ENCODE measurements around the gene LMAN1.

Gene LMAN1

GRCh38 chr18:59380706-59381105, 21.6 kb upstream of the LMAN1 start:
- Histone ChIP-seq H3K4me1 (ENCODE audit: insufficient read depth, low read length, severe bottlenecking) (no peaks in the 10 kb centered on the region), H2AFZ (ENCODE audit: low read length) (no peak overlapping the region), H3K27ac (ENCODE audit: low read depth, low read length, poor library complexity, severe bottlenecking) (no peak overlapping the region), H3K9ac (ENCODE audit: low read length) (no peak overlapping the region), H3K4me3 (ENCODE audit: low read depth, low read length, poor library complexity, severe bottlenecking) (no peak overlapping the region), H3K9me2 (ENCODE audit: low read depth, low read length) (no peaks in the 10 kb centered on the region), H3K27me3 (ENCODE audit: insufficient read depth, low read length) (no peaks in the 10 kb centered on the region), H3K4me2 (ENCODE audit: low read length) (no peak overlapping the region), H3K79me2 (ENCODE audit: insufficient read depth, low read length) (no peaks in the 10 kb centered on the region), H3K9me3 (ENCODE audit: low read length) (no peaks in the 10 kb centered on the region), H3F3A (ENCODE audit: insufficient read depth, low read length) (no peaks in the 10 kb centered on the region), H3K36me3 (ENCODE audit: insufficient read depth, low read length) (no peaks in the 10 kb centered on the region), H4K20me1 (ENCODE audit: insufficient read depth, low read length) (no peaks in the 10 kb centered on the region)
- TF ChIP-seq, protein P1, sequence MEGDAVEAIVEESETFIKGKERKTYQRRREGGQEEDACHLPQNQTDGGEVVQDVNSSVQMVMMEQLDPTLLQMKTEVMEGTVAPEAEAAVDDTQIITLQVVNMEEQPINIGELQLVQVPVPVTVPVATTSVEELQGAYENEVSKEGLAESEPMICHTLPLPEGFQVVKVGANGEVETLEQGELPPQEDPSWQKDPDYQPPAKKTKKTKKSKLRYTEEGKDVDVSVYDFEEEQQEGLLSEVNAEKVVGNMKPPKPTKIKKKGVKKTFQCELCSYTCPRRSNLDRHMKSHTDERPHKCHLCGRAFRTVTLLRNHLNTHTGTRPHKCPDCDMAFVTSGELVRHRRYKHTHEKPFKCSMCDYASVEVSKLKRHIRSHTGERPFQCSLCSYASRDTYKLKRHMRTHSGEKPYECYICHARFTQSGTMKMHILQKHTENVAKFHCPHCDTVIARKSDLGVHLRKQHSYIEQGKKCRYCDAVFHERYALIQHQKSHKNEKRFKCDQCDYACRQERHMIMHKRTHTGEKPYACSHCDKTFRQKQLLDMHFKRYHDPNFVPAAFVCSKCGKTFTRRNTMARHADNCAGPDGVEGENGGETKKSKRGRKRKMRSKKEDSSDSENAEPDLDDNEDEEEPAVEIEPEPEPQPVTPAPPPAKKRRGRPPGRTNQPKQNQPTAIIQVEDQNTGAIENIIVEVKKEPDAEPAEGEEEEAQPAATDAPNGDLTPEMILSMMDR (IDR thresholded peaks at IDR 0.05; ENCODE audit: low read length) = no peak
- TF ChIP-seq EZH2 (IDR thresholded peaks at IDR 0.05; ENCODE audit: borderline replicate concordance, low read length) = no peak

- Histone ChIP-seq H3K9me2 (ENCODE audit: low read depth, low read length) (no peaks in the 10 kb centered on the region), H3K79me2 (ENCODE audit: insufficient read depth, low read length) (no peaks in the 10 kb centered on the region), H3K4me2 (ENCODE audit: low read length) (no peak overlapping the region), H3K4me1 (ENCODE audit: insufficient read depth, low read length, severe bottlenecking) (no peaks in the 10 kb centered on the region), H3K27me3 (ENCODE audit: insufficient read depth, low read length) (no peaks in the 10 kb centered on the region), H3K9me3 (ENCODE audit: low read length) (no peaks in the 10 kb centered on the region), H3K4me3 (ENCODE audit: low read depth, low read length, poor library complexity, severe bottlenecking) (no peak overlapping the region), H3K36me3 (ENCODE audit: insufficient read depth, low read length) (no peaks in the 10 kb centered on the region), H3F3A (ENCODE audit: insufficient read depth, low read length) (no peaks in the 10 kb centered on the region), H3K27ac (ENCODE audit: low read depth, low read length, poor library complexity, severe bottlenecking) (no peak overlapping the region), H2AFZ (ENCODE audit: low read length) (no peak overlapping the region), H3K9ac (ENCODE audit: low read length) (no peak overlapping the region), H4K20me1 (ENCODE audit: insufficient read depth, low read length) (no peaks in the 10 kb centered on the region)
- TF ChIP-seq, protein P1 (IDR thresholded peaks at IDR 0.05; ENCODE audit: low read length) = no peak
- TF ChIP-seq EZH2 (IDR thresholded peaks at IDR 0.05; ENCODE audit: borderline replicate concordance, low read length) = no peak
These were observed 20.9 kb upstream of the LMAN1 start for GRCh38 chr18:59379772-59380522.

- Histone ChIP-seq H2AFZ (ENCODE audit: low read length) (no peak overlapping the region), H3K79me2 (ENCODE audit: insufficient read depth, low read length) (no peaks in the 10 kb centered on the region), H4K20me1 (ENCODE audit: insufficient read depth, low read length) (no peaks in the 10 kb centered on the region), H3K27ac (ENCODE audit: low read depth, low read length, poor library complexity, severe bottlenecking) (no peak overlapping the region), H3K4me3 (ENCODE audit: low read depth, low read length, poor library complexity, severe bottlenecking) (no peak overlapping the region), H3K27me3 (ENCODE audit: insufficient read depth, low read length) (no peaks in the 10 kb centered on the region), H3K9me3 (ENCODE audit: low read length) (no peaks in the 10 kb centered on the region), H3K4me2 (ENCODE audit: low read length) (no peak overlapping the region), H3K36me3 (ENCODE audit: insufficient read depth, low read length) (no peaks in the 10 kb centered on the region), H3F3A (ENCODE audit: insufficient read depth, low read length) (no peaks in the 10 kb centered on the region), H3K9ac (ENCODE audit: low read length) (no peak overlapping the region), H3K4me1 (ENCODE audit: insufficient read depth, low read length, severe bottlenecking) (no peaks in the 10 kb centered on the region), H3K9me2 (ENCODE audit: low read depth, low read length) (no peaks in the 10 kb centered on the region)
- TF ChIP-seq EZH2 (IDR thresholded peaks at IDR 0.05; ENCODE audit: borderline replicate concordance, low read length) = no peak
- TF ChIP-seq, protein P1 (IDR thresholded peaks at IDR 0.05; ENCODE audit: low read length) = no peak
These were observed 18.7 kb upstream of the LMAN1 start for GRCh38 chr18:59377613-59378337.
